ENCODE measurements around the gene IL3.

The IL3 gene

GRCh38 chr5:132026516-132027008 lies 33.9 kb upstream of the IL3 start:
- no peaks in the 10 kb centered on the region for H3K27me3 ChIP-seq (ENCODE audit: control insufficient read depth, insufficient read depth, low read length, poor library complexity, severe bottlenecking)
- no peaks in the 10 kb centered on the region for H3K9me3 ChIP-seq (ENCODE audit: control insufficient read depth, low read length)
- H3K27ac ChIP-seq (ENCODE audit: insufficient read depth, low read depth, low read length, poor library complexity, severe bottlenecking), result no peak overlapping the region
- no peak overlapping the region for H3K4me3 ChIP-seq (ENCODE audit: insufficient read depth, low read depth, low read length)
- WGBS, 2 experiments, result 87 to 90% methylated on average over 5 of the region's 5 CpGs
- H3K36me3 ChIP-seq (ENCODE audit: control insufficient read depth, insufficient read depth, low read length), result no peaks in the 10 kb centered on the region
- no peaks in the 10 kb centered on the region for H3K4me1 ChIP-seq (ENCODE audit: control insufficient read depth, insufficient read depth, low read length)

GRCh38 chr5:132027027-132027426 lies 33.4 kb upstream of the IL3 start:
- Histone ChIP-seq H3K27ac (ENCODE audit: insufficient read depth, low read depth, low read length, poor library complexity, severe bottlenecking) (no peak overlapping the region), H3K4me3 (ENCODE audit: insufficient read depth, low read depth, low read length) (no peak overlapping the region), H3K36me3 (ENCODE audit: control insufficient read depth, insufficient read depth, low read length) (no peaks in the 10 kb centered on the region), H3K4me1 (ENCODE audit: control insufficient read depth, insufficient read depth, low read length) (no peaks in the 10 kb centered on the region), H3K27me3 (ENCODE audit: control insufficient read depth, insufficient read depth, low read length, poor library complexity, severe bottlenecking) (no peaks in the 10 kb centered on the region), H3K9me3 (ENCODE audit: control insufficient read depth, low read length) (no peaks in the 10 kb centered on the region)
- 92% methylated on average over 2 of the region's 2 CpGs for WGBS, 2 experiments

- Histone ChIP-seq H3K27me3 (ENCODE audit: control insufficient read depth, insufficient read depth, low read length, poor library complexity, severe bottlenecking) (no peaks in the 10 kb centered on the region), H3K4me1 (ENCODE audit: control insufficient read depth, insufficient read depth, low read length) (no peaks in the 10 kb centered on the region), H3K4me3 (ENCODE audit: insufficient read depth, low read depth, low read length) (no peak overlapping the region), H3K36me3 (ENCODE audit: control insufficient read depth, insufficient read depth, low read length) (no peaks in the 10 kb centered on the region), H3K9me3 (ENCODE audit: control insufficient read depth, low read length) (no peaks in the 10 kb centered on the region), H3K27ac (ENCODE audit: insufficient read depth, low read depth, low read length, poor library complexity, severe bottlenecking) (no peak overlapping the region)
- WGBS, 2 experiments, result 89 to 93% methylated on average over 4 of the region's 4 CpGs
These were observed 30.7 kb upstream of the IL3 start for GRCh38 chr5:132029609-132030330.

GRCh38 chr5:132030610-132031009 lies 29.8 kb upstream of the IL3 start:
- Histone ChIP-seq H3K4me3 (ENCODE audit: insufficient read depth, low read depth, low read length) (no peak overlapping the region), H3K9me3 (ENCODE audit: control insufficient read depth, low read length) (no peaks in the 10 kb centered on the region), H3K27ac (ENCODE audit: insufficient read depth, low read depth, low read length, poor library complexity, severe bottlenecking) (no peak overlapping the region), H3K36me3 (ENCODE audit: control insufficient read depth, insufficient read depth, low read length) (no peaks in the 10 kb centered on the region), H3K4me1 (ENCODE audit: control insufficient read depth, insufficient read depth, low read length) (no peaks in the 10 kb centered on the region), H3K27me3 (ENCODE audit: control insufficient read depth, insufficient read depth, low read length, poor library complexity, severe bottlenecking) (no peaks in the 10 kb centered on the region)
- 89 to 94% methylated on average over 2 of the region's 2 CpGs for WGBS, 2 experiments

GRCh38 chr5:132032196-132032595 lies 28.3 kb upstream of the IL3 start:
- H3K27me3 ChIP-seq (ENCODE audit: control insufficient read depth, insufficient read depth, low read length, poor library complexity, severe bottlenecking), result no peaks in the 10 kb centered on the region
- H3K36me3 ChIP-seq (ENCODE audit: control insufficient read depth, insufficient read depth, low read length), result no peaks in the 10 kb centered on the region

GRCh38 chr5:132033122-132033521 lies 27.3 kb upstream of the IL3 start:
- Histone ChIP-seq H3K27ac (ENCODE audit: insufficient read depth, low read depth, low read length, poor library complexity, severe bottlenecking) (no peak overlapping the region), H3K27me3 (ENCODE audit: control insufficient read depth, insufficient read depth, low read length, poor library complexity, severe bottlenecking) (no peaks in the 10 kb centered on the region), H3K36me3 (ENCODE audit: control insufficient read depth, insufficient read depth, low read length) (no peaks in the 10 kb centered on the region), H3K9me3 (ENCODE audit: control insufficient read depth, low read length) (no peaks in the 10 kb centered on the region), H3K4me3 (ENCODE audit: insufficient read depth, low read depth, low read length) (no peak overlapping the region), H3K4me1 (ENCODE audit: control insufficient read depth, insufficient read depth, low read length) (no peaks in the 10 kb centered on the region)
- 90 to 96% methylated on average over 3 to 4 of the region's 4 CpGs for WGBS, 2 experiments

More at GRCh38 chr5:132032196-132032595, 28.3 kb upstream of the IL3 start:
- no peak overlapping the region for H3K4me3 ChIP-seq (ENCODE audit: insufficient read depth, low read depth, low read length)
- no peaks in the 10 kb centered on the region for H3K9me3 ChIP-seq (ENCODE audit: control insufficient read depth, low read length)
- H3K27ac ChIP-seq (ENCODE audit: insufficient read depth, low read depth, low read length, poor library complexity, severe bottlenecking), result no peak overlapping the region
- H3K4me1 ChIP-seq (ENCODE audit: control insufficient read depth, insufficient read depth, low read length), result no peaks in the 10 kb centered on the region

GRCh38 chr5:132037353-132037752 lies 23.1 kb upstream of the IL3 start:
- Histone ChIP-seq H3K36me3 (ENCODE audit: control insufficient read depth, insufficient read depth, low read length) (no peaks in the 10 kb centered on the region), H3K27ac (ENCODE audit: insufficient read depth, low read depth, low read length, poor library complexity, severe bottlenecking) (no peak overlapping the region), H3K4me3 (ENCODE audit: insufficient read depth, low read depth, low read length) (no peak overlapping the region), H3K4me1 (ENCODE audit: control insufficient read depth, insufficient read depth, low read length) (no peaks in the 10 kb centered on the region), H3K9me3 (ENCODE audit: control insufficient read depth, low read length) (no peaks in the 10 kb centered on the region), H3K27me3 (ENCODE audit: control insufficient read depth, insufficient read depth, low read length, poor library complexity, severe bottlenecking) (no peaks in the 10 kb centered on the region)
- 78% methylated on average over 2 of the region's 2 CpGs; no CpG with 5 or more reads in 1 of the 2 experiments for WGBS, 2 experiments

GRCh38 chr5:132044207-132044606 lies 16.2 kb upstream of the IL3 start:
- H3K4me3 ChIP-seq (ENCODE audit: insufficient read depth, low read depth, low read length), result no peak overlapping the region
- WGBS, 2 experiments, result 94 to 95% methylated on average over 10 of the region's 10 CpGs
- H3K9me3 ChIP-seq (ENCODE audit: control insufficient read depth, low read length), result no peaks in the 10 kb centered on the region
- no peak overlapping the region for H3K27ac ChIP-seq (ENCODE audit: insufficient read depth, low read depth, low read length, poor library complexity, severe bottlenecking)
- H3K27me3 ChIP-seq (ENCODE audit: control insufficient read depth, insufficient read depth, low read length, poor library complexity, severe bottlenecking), result no peaks in the 10 kb centered on the region
- H3K4me1 ChIP-seq (ENCODE audit: control insufficient read depth, insufficient read depth, low read length), result no peaks in the 10 kb centered on the region
- no peaks in the 10 kb centered on the region for H3K36me3 ChIP-seq (ENCODE audit: control insufficient read depth, insufficient read depth, low read length)

- H3K27ac ChIP-seq (ENCODE audit: insufficient read depth, low read depth, low read length, poor library complexity, severe bottlenecking), result no peak overlapping the region
- no peaks in the 10 kb centered on the region for H3K27me3 ChIP-seq (ENCODE audit: control insufficient read depth, insufficient read depth, low read length, poor library complexity, severe bottlenecking)
- H3K9me3 ChIP-seq (ENCODE audit: control insufficient read depth, low read length), result no peaks in the 10 kb centered on the region
- WGBS, 2 experiments, result 83 to 88% methylated on average over 7 of the region's 7 CpGs
- H3K4me3 ChIP-seq (ENCODE audit: insufficient read depth, low read depth, low read length), result no peak overlapping the region
- no peaks in the 10 kb centered on the region for H3K36me3 ChIP-seq (ENCODE audit: control insufficient read depth, insufficient read depth, low read length)
- no peaks in the 10 kb centered on the region for H3K4me1 ChIP-seq (ENCODE audit: control insufficient read depth, insufficient read depth, low read length)
These were observed 13.6 kb upstream of the IL3 start for GRCh38 chr5:132046880-132047299.

- Histone ChIP-seq H3K4me1 (ENCODE audit: control insufficient read depth, insufficient read depth, low read length) (no peaks in the 10 kb centered on the region), H3K36me3 (ENCODE audit: control insufficient read depth, insufficient read depth, low read length) (no peaks in the 10 kb centered on the region), H3K9me3 (ENCODE audit: control insufficient read depth, low read length) (no peaks in the 10 kb centered on the region), H3K27ac (ENCODE audit: insufficient read depth, low read depth, low read length, poor library complexity, severe bottlenecking) (no peak overlapping the region), H3K4me3 (ENCODE audit: insufficient read depth, low read depth, low read length) (no peak overlapping the region), H3K27me3 (ENCODE audit: control insufficient read depth, insufficient read depth, low read length, poor library complexity, severe bottlenecking) (no peaks in the 10 kb centered on the region)
- 86 to 91% methylated on average over 4 of the region's 4 CpGs for WGBS, 2 experiments
These were observed 11.4 kb upstream of the IL3 start for GRCh38 chr5:132049093-132049492.

All from ectodermal cell (in vitro differentiated cells).